ENCODE results near the gene CD101. TPM values are rescaled to one million over a fixed set of nuclear protein-coding genes. Genes with fewer than 3 reads are reported as not detected.
"Not testable (repeated sequence)": the region's sequence is repeated elsewhere in the genome, so short reads cannot be mapped to it uniquely, and the experiment has no call there.

Gene CD101
- total and polyA plus RNA-seq, 12 donors = 0.30 to 2.3 (median 1.1) TPM

- Histone ChIP-seq H3K27ac (peak overlapping the region in 5 of 10 donors; percentile 1 to 71 (median 62)), H3K4me3 (no peak overlapping the region), H3K9me3 (peaks cover 0 to 10% (median 0%) of the 10 kb centered on the region in 11 donors), H3K36me3 (peaks cover 0 to 54% (median 13%) of the 10 kb centered on the region in 9 donors), H3K4me1 (peaks cover 0 to 31% (median 22%) of the 10 kb centered on the region in 9 donors), H3K27me3 (no peaks in the 10 kb centered on the region)
- 60 to 71% methylated on average over 4 of the region's 4 CpGs for WGBS, 2 donors
- intact Hi-C loops (cut with DNase I) = no loop called here
- ATAC-seq (peak in 6 of 8 donors; percentile 49 to 80 (median 66)), DNase-seq (no peak)
- no peak for TF ChIP-seq CTCF (IDR thresholded peaks at IDR 0.05)
These were observed 30.2 kb upstream of the CD101 start for GRCh38 chr1:116971258-116971860.

- 69 to 76% methylated on average over 6 of the region's 6 CpGs for WGBS, 2 donors
- H3K4me3 ChIP-seq = no peak overlapping the region
- peak overlapping the region in 5 of 10 donors; percentile 1 to 71 (median 62) for H3K27ac ChIP-seq
- no peak for DNase-seq
- peaks cover 0 to 31% (median 22%) of the 10 kb centered on the region in 9 donors for H3K4me1 ChIP-seq
- intact Hi-C loops (cut with DNase I) = no loop called here
- peaks cover 0 to 47% (median 13%) of the 10 kb centered on the region in 9 donors for H3K36me3 ChIP-seq
- no peaks in the 10 kb centered on the region for H3K27me3 ChIP-seq
- TF ChIP-seq CTCF (IDR thresholded peaks at IDR 0.05) = no peak
- ATAC-seq = peak in 7 of 8 donors; percentile 67 to 84 (median 76)
- peaks cover 0 to 10% (median 0%) of the 10 kb centered on the region in 11 donors for H3K9me3 ChIP-seq
These were observed 29.4 kb upstream of the CD101 start for GRCh38 chr1:116971965-116972673.

- peak overlapping the region in 5 of 10 donors; percentile 40 to 71 (median 62) for H3K27ac ChIP-seq
These were observed 28.9 kb upstream of the CD101 start for GRCh38 chr1:116972674-116973030.

GRCh38 chr1:116980309-116980708 lies 21.3 kb upstream of the CD101 start:
- 95 to 96% methylated on average over 1 of the region's 1 CpG for WGBS, 2 donors
- H3K36me3 ChIP-seq = peaks cover 0 to 28% (median 2%) of the 10 kb centered on the region in 9 donors
- peaks cover 0 to 31% (median 17%) of the 10 kb centered on the region in 9 donors for H3K4me1 ChIP-seq
- DNase-seq, H3K9me3 ChIP-seq, ATAC-seq, H3K4me3 ChIP-seq, H3K27me3 ChIP-seq, H3K27ac ChIP-seq: not testable (repeated sequence)
- intact Hi-C loops (cut with DNase I) = loop anchor here in 4 of 10 donors (10.0 kb wide), 2 partner anchors 64 to 66 kb away; no protein-coding TSS in a partner anchor

More at GRCh38 chr1:116972674-116973030, 28.9 kb upstream of the CD101 start:
- WGBS, 2 donors = 54 to 57% methylated on average over 2 of the region's 2 CpGs
- Histone ChIP-seq H3K4me1 (peaks cover 0 to 31% (median 21%) of the 10 kb centered on the region in 9 donors), H3K9me3 (peaks cover 0 to 10% (median 0%) of the 10 kb centered on the region in 11 donors), H3K27me3 (no peaks in the 10 kb centered on the region), H3K4me3 (no peak overlapping the region), H3K36me3 (peaks cover 0 to 42% (median 13%) of the 10 kb centered on the region in 9 donors)
- TF ChIP-seq CTCF (IDR thresholded peaks at IDR 0.05) = no peak
- intact Hi-C loops (cut with DNase I) = no loop called here
- no peak for DNase-seq
- ATAC-seq = peak in 4 of 8 donors; percentile 17 to 42 (median 30)

Data from heart right ventricle (tissue), 16 donors.